ENCODE data around the gene FBXL4.

The FBXL4 gene

GRCh38 chr6:98947411-98948292, at the start of gene FBXL4:
Gene FBXL4, minus strand, starts transcription at chr6:98947946. Its CDS starts 20,958 bp downstream, at chr6:98926988.
- peak; percentile 87 for DNase-seq (ENCODE audit: low spot score)

- DNase-seq (ENCODE audit: low spot score) = no peak
Observed at GRCh38 chr6:98995116-98995515, 47.4 kb upstream of the FBXL4 start.

GRCh38 chr6:98992535-98992934, 44.8 kb upstream of the FBXL4 start:
- no peak for DNase-seq (ENCODE audit: low spot score)

GRCh38 chr6:98986071-98986615, 38.4 kb upstream of the FBXL4 start:
- DNase-seq (ENCODE audit: low spot score) = no peak

DNA sequence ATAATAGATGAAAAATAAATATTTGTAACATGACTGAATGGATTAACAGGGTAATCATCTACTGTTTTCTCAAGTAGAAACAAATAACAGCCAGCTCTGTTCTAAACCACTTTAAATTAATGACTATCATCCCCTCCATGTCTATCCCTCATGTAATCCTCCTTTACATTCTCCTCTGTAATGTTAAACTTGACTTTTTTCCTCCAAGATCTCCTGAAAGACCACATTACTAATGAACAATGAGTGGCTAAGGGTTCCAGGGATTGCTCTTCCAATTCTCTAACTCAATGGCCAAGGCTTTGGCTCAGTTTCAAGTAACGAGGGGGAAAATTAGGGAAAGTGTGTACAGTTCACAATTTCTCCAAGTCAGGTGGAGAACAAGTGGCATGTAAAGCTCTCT, 37.6 kb upstream of the FBXL4 start:
- DNase-seq (ENCODE audit: low spot score) = no peak

- DNase-seq (ENCODE audit: low spot score) = no peak
Observed at GRCh38 chr6:98984121-98984520, 36.4 kb upstream of the FBXL4 start.

GRCh38 chr6:98981473-98981872, 33.7 kb upstream of the FBXL4 start:
- no peak for DNase-seq (ENCODE audit: low spot score)

DNA sequence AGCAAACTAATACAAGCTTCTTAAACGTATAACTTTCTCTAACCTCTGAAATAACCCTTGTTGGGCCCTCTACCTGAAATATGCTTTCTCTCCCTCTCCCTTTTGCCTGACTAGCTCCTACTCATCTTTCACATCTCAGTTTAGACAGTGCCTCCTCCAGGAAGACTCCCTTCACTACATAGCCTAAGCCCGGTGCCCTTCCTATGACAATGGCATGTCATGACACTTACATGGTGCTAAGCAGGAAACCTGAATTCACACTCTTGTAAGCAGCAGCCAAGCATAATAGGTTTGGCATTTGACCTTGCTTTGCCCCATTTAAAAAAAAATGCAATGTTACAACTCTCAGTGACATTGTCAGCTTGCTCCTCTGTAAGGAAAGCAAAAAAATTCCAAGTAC, 33.1 kb upstream of the FBXL4 start:
- DNase-seq (ENCODE audit: low spot score) = peak; percentile 7

- DNase-seq (ENCODE audit: low spot score) = no peak
Observed at GRCh38 chr6:98977671-98978292, 30.0 kb upstream of the FBXL4 start.

DNA sequence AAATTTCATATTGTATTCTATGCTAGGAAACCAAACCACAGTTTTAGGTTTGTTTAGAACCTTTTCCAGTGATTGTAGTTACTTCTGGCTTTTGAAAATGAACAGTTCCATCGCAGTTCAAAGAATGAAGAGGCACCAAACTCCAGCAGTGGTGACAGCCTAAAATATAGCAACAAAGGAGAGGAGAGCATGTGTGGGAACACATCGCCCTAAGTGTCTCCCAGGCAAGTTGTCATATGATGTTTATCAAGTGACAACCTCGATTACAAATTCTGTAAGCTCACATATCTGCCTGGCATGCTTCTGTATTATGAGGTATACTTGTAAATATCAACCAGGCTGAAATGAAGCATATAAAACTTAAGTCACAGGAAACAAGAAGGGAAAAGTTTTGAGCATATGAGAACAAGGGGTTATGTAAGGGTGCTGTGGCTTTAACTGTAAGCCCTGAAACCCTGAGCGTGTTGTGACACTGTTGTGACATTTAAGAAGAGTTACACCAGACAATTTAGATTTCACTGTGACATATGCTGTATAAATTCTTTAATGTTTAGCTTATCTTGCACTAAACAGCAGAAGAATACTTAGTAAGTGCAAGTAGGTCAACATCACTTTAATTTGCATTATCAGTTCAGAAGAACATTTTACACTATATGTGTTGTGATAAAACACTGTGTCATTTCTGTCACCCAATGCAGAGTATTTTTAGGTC, 29.1 kb upstream of the FBXL4 start:
- no peak for DNase-seq (ENCODE audit: low spot score)

DNA sequence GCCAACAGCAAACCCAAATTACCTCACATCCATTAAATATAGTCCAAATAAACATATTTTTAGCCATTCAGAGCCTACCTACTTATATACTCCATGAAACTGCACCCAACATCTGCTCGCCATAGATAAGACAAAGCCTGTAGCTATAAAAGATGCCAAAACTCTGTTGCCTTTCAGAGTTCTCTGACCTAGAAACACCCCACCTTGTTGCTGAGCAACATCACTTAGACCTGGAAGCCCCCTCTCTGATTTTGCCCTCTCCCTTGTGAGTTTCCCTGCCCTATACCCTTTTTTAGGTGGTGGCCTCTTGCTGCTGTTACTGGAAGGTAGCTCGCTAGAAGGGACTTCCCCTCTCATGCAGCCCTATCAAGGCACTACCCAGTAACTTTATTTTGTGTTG, 27.7 kb upstream of the FBXL4 start:
- no peak for DNase-seq (ENCODE audit: low spot score)

- DNase-seq (ENCODE audit: low spot score) = no peak
Observed at GRCh38 chr6:98974309-98974708, 26.6 kb upstream of the FBXL4 start.

DNA sequence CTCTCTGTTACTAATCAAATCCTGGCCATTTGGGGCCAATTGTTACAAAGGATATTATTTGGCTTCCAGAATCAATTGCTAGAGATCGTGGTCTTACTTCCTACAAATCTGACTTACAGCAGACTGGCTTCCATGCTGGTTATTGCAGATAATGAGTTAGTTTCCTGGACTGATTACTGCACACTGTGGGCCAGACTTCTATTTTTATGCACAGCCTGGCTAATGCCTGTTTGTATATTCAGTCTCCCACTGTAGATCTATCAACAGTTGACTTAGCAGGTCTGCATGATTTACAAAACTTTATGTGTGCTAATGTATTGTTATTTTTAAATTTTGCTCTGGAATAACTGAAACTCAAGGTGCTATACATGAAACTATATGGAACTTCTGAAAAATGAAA, 25.8 kb upstream of the FBXL4 start:
- no peak for DNase-seq (ENCODE audit: low spot score)

GRCh38 chr6:98971303-98971702, 23.6 kb upstream of the FBXL4 start:
- DNase-seq (ENCODE audit: low spot score) = no peak

DNA sequence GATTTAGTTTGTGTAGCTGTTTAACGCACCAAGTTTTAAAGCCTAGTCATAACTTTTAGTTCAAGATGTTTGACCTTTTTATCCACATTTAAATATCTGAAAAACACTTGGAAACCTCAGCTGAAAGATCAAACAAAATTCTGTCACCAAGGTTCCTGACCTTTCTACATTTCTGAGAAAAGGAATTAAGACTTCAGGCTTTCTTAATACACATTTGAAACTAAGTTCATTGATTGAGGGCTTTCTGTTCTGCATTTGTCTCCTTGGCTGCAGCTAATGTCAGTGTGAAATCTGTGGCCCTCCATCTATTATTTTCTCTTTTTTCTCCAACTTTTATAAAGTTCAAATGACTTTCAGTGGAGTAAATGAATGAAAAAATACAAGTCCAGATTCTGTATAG, 22.7 kb upstream of the FBXL4 start:
- DNase-seq (ENCODE audit: low spot score) = no peak

GRCh38 chr6:98967616-98968015, 19.9 kb upstream of the FBXL4 start:
- no peak for DNase-seq (ENCODE audit: low spot score)

DNA sequence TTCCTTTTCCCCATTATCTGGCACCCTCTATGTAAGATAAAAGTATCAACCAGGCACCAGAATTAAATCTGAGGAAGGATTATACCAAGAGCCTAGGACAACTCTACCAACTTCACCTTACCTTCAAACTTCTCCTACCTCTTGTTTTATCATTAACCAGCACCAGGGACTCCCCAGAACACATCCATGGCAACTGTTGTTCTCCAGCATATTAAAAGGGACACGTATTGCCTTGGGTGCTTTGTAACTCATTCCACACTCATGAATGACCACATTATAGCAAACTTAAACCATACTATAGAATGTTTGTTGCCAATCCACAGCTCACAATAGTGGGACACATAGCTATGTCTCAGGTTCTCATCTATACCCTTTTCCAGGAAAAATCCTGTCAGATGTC, 11.9 kb upstream of the FBXL4 start:
- DNase-seq (ENCODE audit: low spot score) = no peak

DNA sequence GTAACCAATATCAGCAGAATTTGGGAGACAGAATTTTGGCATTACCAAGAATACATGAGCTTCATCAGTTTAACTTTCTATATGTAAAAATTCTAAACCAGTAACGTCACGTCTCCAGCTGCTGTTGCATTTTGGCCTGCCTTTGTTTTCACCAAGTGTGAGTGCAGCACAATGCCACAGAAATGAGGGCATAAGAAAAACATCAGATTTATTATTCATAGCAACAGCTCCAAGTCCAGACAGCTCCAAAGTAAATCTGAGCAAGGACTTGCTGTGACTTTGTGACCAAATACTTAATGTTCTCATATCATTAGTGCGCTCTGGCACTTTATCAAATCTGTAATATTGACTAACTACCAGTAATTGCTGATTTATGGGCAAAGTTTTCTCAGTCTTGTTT, 11.0 kb upstream of the FBXL4 start:
- no peak for DNase-seq (ENCODE audit: low spot score)

DNA sequence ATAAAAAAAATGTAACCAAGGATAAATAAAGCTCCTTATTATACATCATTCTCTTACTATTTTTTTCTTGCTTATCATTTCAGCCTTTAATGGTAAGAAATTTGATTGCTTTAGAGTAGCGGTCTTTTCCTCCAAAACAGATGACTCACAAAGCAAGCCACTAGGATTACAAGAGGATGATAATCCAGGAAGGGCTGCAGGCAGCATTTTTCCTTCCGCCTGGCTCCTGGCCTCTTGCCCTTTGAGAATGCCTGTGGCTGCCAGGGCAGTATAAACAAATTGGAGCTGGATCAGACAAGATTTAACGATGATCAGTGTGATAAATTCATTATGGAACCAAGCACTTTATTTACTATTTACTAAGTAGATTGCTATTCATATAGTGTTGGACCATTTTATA, 9.7 kb upstream of the FBXL4 start:
- DNase-seq (ENCODE audit: low spot score) = no peak

- no peak for DNase-seq (ENCODE audit: low spot score)
Observed at GRCh38 chr6:98949589-98949988, 1.8 kb upstream of the FBXL4 start.

GRCh38 chr6:98946879-98947410, 801 bp downstream of the FBXL4 start:
- DNase-seq (ENCODE audit: low spot score) = peak; percentile 74

DNA sequence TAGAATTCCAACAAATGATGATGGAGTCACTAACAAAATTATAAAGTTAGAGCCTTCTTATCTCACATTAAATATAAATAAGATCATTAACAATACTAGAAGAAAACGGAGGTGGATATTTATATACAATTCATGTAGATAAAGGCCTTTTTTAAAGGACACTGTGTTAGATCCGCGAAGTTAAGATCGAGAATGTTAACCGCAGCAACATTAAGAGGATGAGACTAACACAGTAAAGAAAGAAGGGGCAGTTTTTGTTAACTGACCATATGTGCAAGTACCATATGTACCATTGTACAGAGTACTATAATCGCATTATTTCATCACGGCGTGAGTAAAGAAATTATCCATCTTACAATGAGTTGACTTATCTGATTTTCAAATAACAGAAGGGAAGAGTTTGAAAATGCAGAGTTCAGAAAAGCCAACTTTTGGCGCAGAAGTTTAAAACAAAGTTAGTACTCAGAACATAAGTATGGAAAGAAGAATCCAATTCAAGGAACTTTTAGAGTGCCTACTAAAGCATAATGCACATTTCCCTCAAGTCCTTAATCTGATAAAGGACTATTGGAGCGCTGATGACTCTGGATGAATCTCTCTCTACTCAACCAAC, 1.4 kb downstream of the FBXL4 start:
- DNase-seq (ENCODE audit: low spot score) = no peak

Data from NAMALWA (cell line).